Fibroblast of lung (primary cell): ENCODE results near the gene OPN4.

Experiments
- EZH2 ChIP-seq: IDR thresholded peaks from 2 replicates; pipeline ENCODE4 v1.5.1; 2012; ENCODE audit warnings: low read length, control low read depth, mild to moderate bottlenecking; ENCODE audit errors: missing control alignments
- TF ChIP-seq, protein P1 (sequence below), 2 donors: IDR thresholded peaks in 1 of 2; conservative IDR thresholded peaks in 1 of 2; 1 replicate in 1 of 2; 2 replicates in 1 of 2; pipeline ENCODE4 v1.5.1; 2011 to 2012; ENCODE audit warnings: low read length in 2 of 2, control low read depth in 1 of 2, inconsistent platforms in 1 of 2, low read depth in 1 of 2, mild to moderate bottlenecking in 1 of 2

DNA sequence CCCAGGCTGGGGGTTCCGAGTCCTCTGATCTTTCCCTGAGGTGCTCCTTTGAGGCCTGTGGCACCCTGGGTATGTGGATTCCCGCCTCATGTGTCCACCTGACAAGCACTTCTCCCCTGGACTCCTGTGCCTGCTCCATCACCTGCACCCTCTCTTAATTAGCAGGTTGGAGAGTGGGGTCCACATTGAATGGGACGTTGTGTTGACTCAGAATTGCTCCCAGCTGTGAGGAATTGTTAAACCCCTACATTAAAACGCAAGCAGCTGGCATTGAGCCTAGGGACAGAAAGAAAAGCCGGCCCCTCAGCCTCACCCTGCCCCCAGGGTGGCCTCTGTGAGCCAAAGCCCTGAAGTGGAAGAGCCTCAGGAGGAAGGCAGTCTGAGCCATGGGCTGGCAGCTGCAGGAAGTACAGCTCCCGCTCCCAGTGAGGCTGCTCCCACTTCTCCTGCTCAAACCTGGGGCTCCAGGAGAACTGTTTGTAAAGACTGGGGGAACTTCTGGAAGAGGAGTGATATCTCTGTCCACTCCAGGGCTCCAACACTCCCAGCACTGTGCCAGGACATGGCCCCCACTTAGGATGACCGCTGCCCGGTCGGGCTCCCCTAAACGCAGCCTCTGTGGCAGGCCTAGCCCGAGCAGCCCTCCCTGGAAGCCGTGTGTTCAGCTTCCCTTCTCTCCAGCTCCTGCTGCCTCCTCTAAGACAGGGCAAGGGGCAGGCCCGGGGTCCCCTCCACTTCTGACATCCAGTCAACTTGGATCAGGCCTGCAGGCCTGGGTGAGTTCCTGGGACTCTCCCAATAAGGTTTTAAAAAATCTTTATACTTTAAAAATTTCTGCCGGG lies 1.8 kb upstream of the OPN4 start:
- TF ChIP-seq, protein P1, sequence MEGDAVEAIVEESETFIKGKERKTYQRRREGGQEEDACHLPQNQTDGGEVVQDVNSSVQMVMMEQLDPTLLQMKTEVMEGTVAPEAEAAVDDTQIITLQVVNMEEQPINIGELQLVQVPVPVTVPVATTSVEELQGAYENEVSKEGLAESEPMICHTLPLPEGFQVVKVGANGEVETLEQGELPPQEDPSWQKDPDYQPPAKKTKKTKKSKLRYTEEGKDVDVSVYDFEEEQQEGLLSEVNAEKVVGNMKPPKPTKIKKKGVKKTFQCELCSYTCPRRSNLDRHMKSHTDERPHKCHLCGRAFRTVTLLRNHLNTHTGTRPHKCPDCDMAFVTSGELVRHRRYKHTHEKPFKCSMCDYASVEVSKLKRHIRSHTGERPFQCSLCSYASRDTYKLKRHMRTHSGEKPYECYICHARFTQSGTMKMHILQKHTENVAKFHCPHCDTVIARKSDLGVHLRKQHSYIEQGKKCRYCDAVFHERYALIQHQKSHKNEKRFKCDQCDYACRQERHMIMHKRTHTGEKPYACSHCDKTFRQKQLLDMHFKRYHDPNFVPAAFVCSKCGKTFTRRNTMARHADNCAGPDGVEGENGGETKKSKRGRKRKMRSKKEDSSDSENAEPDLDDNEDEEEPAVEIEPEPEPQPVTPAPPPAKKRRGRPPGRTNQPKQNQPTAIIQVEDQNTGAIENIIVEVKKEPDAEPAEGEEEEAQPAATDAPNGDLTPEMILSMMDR (conservative IDR thresholded peaks at IDR 0.05 in 1 of 2, IDR thresholded peaks at IDR 0.05 in 1 of 2; ENCODE audit: low read depth in 1 of 2, low read length in 2 of 2) = no peak
- TF ChIP-seq EZH2 = no peak
